GM19328 (cell line): ENCODE data around the gene DLEU7.

Experiments used
- ATAC-seq: cut with Tn5 transposase; IDR thresholded peaks from one replicate; pipeline ENCODE4 v1.9.1; 2021; ENCODE audit warnings: mild to moderate bottlenecking, moderate library complexity; ENCODE audit not compliant: unreplicated experiment

DLEU7 gene

DNA sequence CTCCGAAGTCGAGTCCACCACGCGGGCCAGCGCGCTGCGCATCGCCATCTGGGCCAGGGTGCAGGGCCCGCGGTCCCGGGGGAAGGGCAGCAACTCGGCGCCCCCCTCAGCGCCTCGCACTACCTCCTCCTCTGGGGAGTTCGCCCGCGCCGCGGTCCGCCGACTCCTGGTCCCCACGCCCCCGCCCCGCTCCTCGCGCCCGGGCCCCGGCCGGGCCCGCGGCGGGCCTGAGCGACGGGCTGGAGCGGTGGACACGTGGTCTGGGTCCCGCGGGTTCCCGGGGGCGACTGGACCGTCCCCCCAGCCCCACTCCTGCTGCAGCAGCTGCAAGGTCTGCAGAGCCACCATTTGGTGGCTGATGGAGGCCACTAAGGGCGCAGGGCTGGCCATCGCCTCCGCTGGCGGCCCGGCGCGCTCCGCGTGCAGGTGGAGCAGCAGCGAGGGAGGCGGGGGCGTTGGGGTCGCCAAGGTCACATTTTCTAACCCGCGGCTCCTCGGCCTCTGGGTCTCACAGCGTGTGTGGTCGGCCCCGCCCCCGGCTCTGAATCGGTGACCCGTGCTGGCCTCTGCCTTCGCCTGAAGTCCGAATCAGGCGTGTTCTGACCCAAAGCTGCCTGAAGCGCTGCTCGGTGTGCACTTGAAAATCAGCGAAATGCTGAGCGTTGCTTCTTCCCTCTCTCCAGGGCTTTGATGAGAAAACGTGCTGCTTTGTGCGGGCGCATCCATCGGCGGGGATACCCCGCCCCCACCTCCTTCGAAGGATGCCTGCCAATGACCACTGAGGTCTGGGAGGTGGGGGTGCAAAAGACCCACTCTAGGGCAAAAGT lies at the start of gene DLEU7:
TSS of gene DLEU7 (minus strand) at position 436 of the 827 bp plus-strand sequence. CDS start at position 390, 46 bp downstream.
- ATAC-seq: no peak

DNA sequence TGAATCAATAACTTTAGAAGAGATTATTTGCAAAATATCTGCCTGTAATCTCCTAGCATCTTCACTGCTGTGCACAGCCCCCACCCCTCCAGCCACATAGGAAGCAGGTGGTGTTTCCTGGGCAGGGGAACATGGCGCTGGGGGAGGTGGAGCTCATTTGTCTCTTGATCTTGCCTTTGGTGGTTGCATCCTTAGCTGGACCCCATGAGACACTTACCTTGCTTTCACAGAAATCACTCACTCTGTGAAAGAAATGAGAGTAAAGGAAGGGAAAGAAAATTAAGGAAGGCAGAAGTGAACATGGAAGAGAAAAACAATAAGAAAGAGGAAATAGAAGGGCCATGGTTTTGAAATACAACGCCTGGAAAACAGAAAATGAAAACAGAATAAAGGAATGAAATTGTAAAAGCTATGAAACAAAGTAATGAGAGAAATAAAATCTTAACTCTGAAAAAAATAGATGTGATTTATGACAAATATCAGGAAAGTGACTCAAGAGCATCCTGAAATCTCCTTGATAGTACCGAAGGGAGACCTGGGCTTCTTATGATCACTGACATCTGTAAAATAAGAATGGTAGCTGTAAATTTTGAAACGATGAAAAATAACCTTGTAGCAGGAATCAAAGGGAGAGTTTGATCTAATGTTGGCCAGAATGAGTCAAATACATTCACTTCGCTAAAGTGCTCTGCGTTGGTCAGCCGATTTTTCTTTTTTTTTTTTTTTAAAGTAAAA lies 48.9 kb upstream of the DLEU7 start:
- ATAC-seq: no peak

GRCh38 chr13:50891206-50891605 lies 47.7 kb upstream of the DLEU7 start:
- ATAC-seq: no peak

GRCh38 chr13:50889317-50889716 lies 45.8 kb upstream of the DLEU7 start:
- ATAC-seq: no peak

- ATAC-seq: no peak
Observed at GRCh38 chr13:50888362-50888761, 44.9 kb upstream of the DLEU7 start.

DNA sequence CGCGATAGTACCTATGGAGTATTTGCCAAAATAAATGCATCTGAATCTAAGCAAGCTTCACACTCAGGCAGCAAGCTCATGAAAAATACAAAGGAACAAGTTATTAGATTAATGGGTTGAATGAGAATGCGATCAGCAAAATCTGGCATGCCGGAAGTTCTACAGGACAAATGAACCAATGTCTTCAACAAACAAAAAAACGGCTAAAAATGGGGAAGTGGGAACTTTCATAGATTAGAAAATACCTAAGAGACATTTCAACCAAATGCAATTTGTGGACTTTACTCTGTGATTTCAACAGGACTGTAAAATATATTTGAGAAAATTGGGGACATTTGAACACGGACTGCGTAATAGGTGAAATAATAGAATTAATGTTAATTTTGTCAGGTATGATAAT lies 43.7 kb upstream of the DLEU7 start:
- no peak for ATAC-seq

DNA sequence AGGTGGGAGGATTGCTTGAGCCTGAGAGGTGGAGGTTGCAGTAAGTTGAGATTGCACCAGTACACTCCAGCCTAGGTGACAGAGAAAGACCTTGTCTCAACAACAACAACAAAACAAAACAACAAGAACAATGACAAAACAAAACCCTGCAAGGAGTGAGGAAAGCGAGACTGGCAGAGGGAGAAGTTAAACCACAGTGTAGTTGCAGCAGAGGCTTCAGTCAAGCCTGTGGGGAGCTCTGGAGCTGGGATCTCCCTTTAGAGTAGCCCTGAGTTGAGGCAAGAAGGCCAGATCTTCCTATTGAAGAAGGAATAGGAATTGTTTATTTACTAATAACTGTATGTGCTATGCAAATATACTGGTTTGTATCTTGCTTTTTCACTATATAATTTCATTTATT lies 40.8 kb upstream of the DLEU7 start:
- ATAC-seq: no peak

DNA sequence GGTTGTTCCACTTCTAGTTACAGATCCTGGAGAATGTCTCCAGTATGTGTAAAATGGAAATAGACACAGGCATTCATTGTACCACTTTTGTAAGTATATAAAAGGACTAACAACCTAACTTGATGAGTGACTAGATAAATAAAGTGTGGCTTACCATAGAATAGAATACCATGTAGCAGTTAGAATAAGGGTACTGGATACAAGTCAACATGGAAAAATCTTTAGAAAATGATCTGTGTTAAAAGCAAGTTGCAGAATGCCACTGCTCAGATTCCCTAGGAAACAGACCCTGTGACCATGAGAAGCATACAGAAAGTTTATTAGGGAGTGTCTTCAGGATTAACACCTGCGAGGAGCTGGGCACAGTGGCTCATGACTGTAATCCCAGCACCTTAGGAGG lies 40.2 kb upstream of the DLEU7 start:
- ATAC-seq: no peak

DNA sequence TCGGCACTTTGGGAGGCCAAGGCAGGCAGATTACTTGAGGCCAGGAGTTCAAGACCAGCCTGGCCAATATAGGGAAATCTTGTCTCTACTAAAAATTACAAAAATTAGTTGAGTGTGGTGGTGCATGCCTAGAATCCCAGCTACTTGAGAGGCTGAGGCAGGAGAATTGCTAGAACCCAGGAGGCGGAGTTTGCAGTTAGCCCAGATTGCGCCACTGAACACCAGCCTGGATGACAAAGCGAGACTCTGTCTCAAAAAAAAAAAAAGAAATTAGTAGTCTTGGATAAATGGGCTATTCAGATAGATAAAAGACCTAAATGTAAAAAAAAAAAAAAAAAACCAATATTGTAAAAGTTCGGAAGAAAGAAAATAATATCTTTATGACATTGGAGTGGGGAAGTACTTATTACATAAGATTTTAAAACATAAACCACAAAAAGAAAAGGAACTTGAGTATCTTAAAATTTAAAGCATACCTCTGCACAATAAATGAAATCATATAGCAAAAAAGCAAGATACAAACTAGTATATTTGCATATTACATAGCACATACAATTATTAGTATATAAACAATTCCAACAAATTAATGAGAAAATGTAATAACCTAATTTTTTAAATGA lies 39.4 kb upstream of the DLEU7 start:
- ATAC-seq: no peak

GRCh38 chr13:50873991-50874390 lies 30.5 kb upstream of the DLEU7 start:
- no peak for ATAC-seq

- ATAC-seq: no peak
Observed at GRCh38 chr13:50873467-50873866, 30.0 kb upstream of the DLEU7 start.

DNA sequence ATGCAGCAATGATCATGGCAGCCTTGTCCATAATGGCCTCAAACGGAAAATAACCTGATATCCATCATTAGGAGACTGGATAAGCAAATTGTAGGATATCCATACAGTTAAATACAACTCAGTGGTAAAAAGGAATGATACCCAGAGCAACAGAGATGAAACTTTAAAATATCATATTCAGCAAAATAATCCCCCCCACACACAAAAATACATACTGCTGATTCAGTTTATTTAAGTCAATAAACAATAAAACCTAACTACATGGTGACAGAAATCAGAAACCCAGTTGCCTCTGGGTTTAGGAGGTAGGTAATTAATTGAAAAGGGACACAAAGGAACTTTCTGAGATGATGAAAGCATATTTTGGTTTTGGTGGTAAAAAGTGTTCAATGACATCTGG lies 27.9 kb upstream of the DLEU7 start:
- no peak for ATAC-seq

- ATAC-seq: no peak
Observed at GRCh38 chr13:50867637-50867945, 24.1 kb upstream of the DLEU7 start.

DNA sequence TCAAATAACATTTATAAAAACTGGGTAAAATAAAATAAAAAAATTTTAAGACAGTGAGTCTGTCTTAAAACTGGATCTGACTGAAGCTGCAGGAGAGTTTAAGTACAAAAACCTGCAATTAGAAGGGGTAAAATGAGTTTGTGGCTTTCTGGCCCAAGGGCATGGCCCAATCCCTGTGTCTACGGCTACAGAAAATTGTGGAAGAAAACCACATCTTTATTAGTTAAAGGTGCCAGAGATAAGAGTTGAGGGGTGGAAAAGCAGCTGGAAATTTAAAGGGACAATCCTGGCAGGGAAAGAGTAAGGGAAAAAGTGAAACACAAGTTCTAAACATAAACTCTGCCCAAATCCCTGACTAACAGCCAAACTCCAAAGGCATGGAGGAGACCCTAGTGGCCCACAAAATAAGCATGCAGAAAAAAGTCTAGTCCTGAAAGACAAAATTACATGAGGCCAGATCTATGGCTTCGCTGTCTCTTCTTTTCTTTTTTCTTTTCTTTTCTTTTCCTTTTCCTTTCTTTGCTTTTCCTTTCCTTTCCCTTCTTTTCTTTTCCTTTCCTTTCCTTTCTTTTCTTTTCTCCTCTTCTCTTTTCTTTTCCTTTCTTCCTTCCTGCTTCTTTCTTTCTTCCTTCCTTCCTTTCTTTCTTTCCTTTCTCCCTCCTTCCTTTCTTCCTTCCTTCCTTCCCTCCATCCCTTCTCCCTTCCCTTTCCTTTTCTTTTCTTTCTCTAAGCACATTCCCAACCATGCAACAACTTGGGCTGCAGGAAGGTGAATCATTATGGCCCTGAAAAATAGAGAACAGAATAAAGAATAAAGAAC lies 23.5 kb upstream of the DLEU7 start:
- no peak for ATAC-seq

DNA sequence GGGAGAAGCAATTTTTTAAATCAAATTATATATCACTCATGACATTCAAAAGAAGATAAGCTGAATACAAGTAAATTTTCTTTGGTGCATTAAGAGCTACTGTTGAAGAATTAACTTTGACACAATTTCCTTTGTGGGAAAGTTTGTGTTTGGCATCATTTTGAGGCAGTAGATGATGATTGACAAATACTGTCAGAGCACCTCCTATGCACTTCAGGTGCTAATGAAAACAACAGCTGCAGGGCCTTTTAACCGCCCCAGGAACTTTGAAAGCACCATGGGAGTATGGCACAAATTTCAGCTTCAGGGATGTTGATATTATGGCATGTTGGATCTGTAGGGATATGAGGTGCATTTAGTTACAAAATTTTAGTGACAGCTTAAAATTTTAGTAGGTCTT lies 21.0 kb upstream of the DLEU7 start:
- ATAC-seq: no peak

- ATAC-seq: no peak
Observed at GRCh38 chr13:50855681-50856080, 12.2 kb upstream of the DLEU7 start.

DNA sequence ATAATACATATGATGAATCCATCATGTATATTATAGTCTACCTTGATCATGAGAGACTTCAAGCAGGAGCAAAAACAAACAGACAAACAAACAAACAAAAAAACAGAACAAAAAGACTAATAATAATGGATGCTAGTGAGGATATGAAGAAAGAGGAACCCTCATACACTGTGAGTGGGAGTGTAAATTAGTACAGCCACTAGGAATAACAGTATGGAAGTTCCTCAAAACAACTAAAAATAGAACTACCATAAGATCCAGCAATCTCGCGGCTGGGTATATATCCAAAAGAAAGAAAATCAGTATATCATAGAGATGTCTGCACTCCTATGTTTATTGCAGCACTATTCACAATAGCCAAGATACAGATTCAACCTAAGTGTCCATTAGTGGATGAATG lies 7.0 kb upstream of the DLEU7 start:
- no peak for ATAC-seq

- no peak for ATAC-seq
Observed at GRCh38 chr13:50847501-50847900, 4.0 kb upstream of the DLEU7 start.

GRCh38 chr13:50846861-50847475 lies 3.5 kb upstream of the DLEU7 start:
- no peak for ATAC-seq

- ATAC-seq: no peak
Observed at GRCh38 chr13:50845211-50845610, 1.7 kb upstream of the DLEU7 start.
